GM12891 (cell line): ENCODE measurements around the gene DBH.

Experiments used
- DNase-seq: peaks from one replicate; pipeline ENCODE4 v3.0.0; 2011; ENCODE audit warnings: low spot score; ENCODE audit not compliant: insufficient read length
- FAIRE-seq: peaks from 2 replicates; lab custom pipeline; 2011; peaks lifted over from hg19 to GRCh38; lab: Jason Lieb, UNC
- PAX5 ChIP-seq: IDR thresholded peaks from 2 replicates; pipeline ENCODE4 v1.6.1; 2011; ENCODE audit warnings: low read length, moderate library complexity, mild to moderate bottlenecking; ENCODE audit not compliant: insufficient read depth, severe bottlenecking
- POLR2A ChIP-seq: IDR thresholded peaks from 2 replicates; pipeline ENCODE4 v1.6.1; 2011; ENCODE audit warnings: low read depth, low read length, control low read depth
- POLR2AphosphoS5 ChIP-seq: IDR thresholded peaks from 2 replicates; pipeline ENCODE4 v1.6.1; 2011; ENCODE audit warnings: low read depth, low read length, control low read depth
- POU2F2 ChIP-seq: IDR thresholded peaks from 2 replicates; pipeline ENCODE4 v1.6.1; 2011; ENCODE audit warnings: low read depth, mild to moderate bottlenecking, control low read depth, low read length, moderate library complexity
- SPI1 ChIP-seq: IDR thresholded peaks from 2 replicates; pipeline ENCODE4 v1.6.1; 2011; ENCODE audit warnings: low read depth, low read length, control low read depth
- TAF1 ChIP-seq: IDR thresholded peaks from 2 replicates; pipeline ENCODE4 v1.6.1; 2011; ENCODE audit warnings: low read depth, low read length, control low read depth

DBH gene

GRCh38 chr9:133593587-133594253 is 42.4 kb upstream of the DBH start:
- FAIRE-seq, result no peak
- TF ChIP-seq POU2F2 (no peak), POLR2AphosphoS5 (no peak)

DNA sequence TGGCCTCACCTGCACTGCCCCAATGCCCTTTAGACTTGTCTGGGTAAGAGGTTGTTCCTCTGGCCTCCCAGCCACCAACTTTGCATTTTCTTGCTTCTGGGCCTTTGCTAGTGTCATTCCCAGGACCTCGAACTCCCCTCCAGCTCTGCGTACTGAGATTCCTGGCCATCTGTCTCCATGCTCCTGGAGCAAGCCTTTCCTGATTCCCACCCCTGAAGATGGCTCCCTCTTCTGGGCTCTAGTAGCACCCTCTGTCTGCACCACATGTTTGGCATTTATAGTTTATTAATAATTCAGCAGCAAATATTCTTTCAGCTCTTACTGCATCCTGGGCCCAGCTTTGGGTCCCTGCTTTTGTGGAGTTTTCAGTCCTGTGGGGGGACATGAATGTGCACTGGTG is 41.9 kb upstream of the DBH start:
- DNase-seq (no peak), FAIRE-seq (no peak)
- no peak for TF ChIP-seq TAF1
- TF ChIP-seq SPI1, result no peak
- no peak for TF ChIP-seq POLR2AphosphoS5
- TF ChIP-seq PAX5, result no peak
- TF ChIP-seq POLR2A, result no peak
- no peak for TF ChIP-seq POU2F2

More at GRCh38 chr9:133593587-133594253, 42.4 kb upstream of the DBH start:
- DNase-seq, result no peak

GRCh38 chr9:133595910-133596309 is 40.3 kb upstream of the DBH start:
- TF ChIP-seq PAX5 (no peak), POLR2AphosphoS5 (no peak), POLR2A (no peak), POU2F2 (no peak)
- DNase-seq (no peak), FAIRE-seq (no peak)

DNA sequence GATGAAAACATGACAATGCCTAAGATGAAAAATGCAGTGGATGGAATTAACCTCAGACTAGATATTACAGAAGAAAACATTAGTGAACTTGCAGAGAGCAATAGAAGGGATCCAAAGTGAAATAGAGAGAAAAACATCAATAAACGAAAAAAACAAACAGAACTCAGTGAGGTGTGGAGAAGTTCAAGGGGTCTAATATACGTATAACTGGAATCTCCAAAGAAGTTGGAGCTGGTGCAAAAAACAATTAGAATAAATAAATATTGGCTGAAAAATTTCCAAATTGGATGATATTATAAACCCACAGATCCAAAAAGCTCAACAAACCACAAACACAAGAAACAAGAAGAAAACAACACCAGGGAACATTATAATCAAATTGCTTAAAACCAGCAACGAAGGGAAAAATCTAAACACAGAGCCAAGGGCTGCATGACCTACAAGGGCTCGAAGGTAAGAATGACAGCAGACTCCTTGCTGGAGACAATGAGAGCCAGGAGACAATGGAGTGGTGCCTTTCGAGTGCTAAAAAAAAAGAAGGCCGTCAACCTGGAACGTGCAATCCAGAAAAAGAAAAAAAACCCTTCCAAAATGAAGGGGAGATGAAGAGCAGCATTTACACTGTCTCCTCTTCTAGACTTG is 38.7 kb upstream of the DBH start:
- FAIRE-seq, result no peak

DNA sequence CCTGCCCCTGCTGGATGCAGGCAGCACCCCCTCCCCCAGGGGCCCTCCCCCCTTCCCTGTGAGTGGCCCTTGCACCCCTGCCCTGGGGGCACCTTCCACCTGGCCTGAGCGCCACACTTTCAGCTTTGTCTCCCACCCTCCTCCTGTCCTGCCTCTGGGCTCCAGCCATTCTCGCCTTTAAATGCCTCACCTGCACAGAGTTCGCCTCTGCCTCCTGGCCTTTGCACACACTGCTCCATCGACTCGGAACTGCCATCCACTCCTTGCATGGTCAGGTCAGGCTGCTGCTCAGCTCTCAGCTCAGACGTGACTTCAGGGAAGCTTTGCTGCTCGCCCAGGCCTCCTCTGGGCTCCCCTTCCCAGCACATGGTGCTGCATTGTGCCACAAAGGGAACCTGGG is 37.2 kb upstream of the DBH start:
- no peak for TF ChIP-seq POLR2AphosphoS5
- no peak for TF ChIP-seq PAX5
- TF ChIP-seq POU2F2, result no peak
- TF ChIP-seq POLR2A, result no peak
- no peak for TF ChIP-seq TAF1
- no peak for TF ChIP-seq SPI1
- FAIRE-seq (no peak), DNase-seq (no peak)

More for the DNA sequence above, 38.7 kb upstream of the DBH start:
- no peak for TF ChIP-seq SPI1
- TF ChIP-seq TAF1, result no peak
- TF ChIP-seq POLR2A, result no peak
- TF ChIP-seq PAX5, result no peak
- TF ChIP-seq POLR2AphosphoS5, result no peak
- TF ChIP-seq POU2F2, result no peak
- DNase-seq, result no peak

DNA sequence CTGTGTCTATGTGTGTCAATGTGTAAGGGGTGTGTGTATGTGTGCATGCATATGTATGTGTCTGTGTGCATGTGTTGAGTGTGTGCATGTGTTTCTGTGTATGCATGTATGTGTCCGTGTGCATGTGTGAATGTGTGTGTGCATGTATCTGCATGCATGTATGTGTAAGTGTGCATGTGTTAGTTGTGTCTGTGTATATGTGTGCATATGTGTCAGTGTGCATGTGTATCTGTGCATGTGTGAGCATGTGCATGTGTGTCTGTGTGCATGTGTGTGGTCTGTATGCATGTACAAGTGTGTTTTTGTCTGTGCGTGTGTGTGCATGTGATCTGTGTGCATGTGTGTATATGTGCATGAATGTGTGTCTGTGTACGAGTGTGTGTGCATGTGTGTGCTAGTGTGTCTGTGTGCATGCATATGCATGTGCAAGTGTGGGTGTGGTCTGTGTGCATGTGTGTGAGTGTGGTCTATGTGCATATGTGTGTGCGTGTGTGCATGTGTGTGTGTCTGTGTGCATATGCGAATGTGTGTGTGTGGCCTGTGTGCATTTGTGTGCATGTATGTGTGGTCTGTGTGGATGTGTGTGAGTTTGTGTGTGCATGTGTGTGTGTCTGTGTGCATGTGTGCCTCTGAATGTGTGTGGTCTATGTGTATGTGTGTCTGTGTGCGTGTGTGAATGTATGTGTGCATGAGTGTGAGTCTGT is 36.5 kb upstream of the DBH start:
- FAIRE-seq (peak; percentile 66), DNase-seq (no peak)
- TF ChIP-seq TAF1 (no peak), POLR2AphosphoS5 (no peak), SPI1 (no peak), POLR2A (no peak), POU2F2 (no peak)

DNA sequence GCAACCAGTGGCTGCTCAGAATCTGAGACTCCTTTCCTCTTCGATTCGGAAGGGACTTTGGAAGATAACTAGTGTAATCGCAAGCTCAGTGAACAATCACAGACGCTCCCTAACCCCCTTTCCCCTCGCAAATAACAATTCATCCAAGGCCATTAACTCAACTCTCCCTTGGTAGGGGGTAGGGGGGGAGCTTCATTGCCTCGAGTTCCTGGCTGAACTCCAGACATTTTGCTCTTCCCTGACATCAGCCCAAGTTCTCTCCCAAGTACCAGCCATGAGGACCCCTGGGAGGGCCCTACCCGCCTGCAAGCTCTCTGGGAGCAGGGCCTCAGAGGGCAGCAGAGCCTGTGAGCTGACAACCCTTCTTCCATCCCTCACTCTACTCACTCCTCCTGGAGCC is 35.4 kb upstream of the DBH start:
- no peak for DNase-seq
- FAIRE-seq, result no peak
- TF ChIP-seq SPI1, result no peak
- TF ChIP-seq PAX5, result no peak
- TF ChIP-seq POLR2A, result no peak
- TF ChIP-seq POU2F2, result no peak
- TF ChIP-seq POLR2AphosphoS5, result no peak
- TF ChIP-seq TAF1, result no peak

DNA sequence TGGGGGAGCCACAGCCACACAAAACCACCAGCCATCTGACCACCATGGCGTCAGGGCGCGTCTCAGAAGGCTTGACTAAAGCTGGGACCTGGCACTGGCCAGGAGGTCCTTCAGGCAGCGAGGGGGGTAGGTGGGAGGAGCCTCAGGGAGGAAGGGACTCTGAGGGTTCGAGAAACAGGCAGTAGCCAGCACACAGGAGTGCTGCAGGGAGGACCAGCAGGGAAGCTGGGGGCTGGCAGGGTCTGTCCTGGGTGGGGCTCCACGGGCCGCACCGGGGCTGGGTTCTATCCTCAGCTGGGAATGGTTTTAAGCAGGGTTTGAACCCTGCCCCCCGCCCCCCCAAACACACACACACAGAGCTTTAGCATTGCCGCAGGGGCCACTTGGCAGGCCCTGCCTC is 34.4 kb upstream of the DBH start:
- FAIRE-seq (no peak), DNase-seq (no peak)
- TF ChIP-seq POU2F2, result no peak
- TF ChIP-seq TAF1, result no peak
- no peak for TF ChIP-seq PAX5
- no peak for TF ChIP-seq POLR2AphosphoS5
- TF ChIP-seq POLR2A, result no peak
- no peak for TF ChIP-seq SPI1

DNA sequence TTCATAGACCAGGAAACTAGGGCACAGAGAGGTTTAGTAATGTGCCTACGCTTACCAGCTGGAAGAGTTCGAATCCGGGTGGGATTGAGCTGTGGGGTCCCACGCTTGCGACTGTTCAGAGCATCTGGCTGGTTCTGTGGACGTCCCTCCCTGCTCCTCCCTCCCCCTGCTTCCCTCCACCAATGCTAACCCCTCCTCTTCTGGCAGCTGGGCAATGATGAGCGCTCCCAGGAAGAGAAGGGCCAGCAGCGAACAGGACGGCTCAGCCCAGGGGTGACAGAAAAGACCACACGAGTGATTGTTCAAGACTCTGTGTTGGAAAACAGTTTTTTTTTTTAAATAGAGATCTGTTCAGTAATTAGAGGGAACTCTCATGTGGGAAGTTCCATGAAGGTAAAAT is 33.9 kb upstream of the DBH start:
- FAIRE-seq, result no peak
- no peak for DNase-seq
- TF ChIP-seq POLR2AphosphoS5 (no peak), SPI1 (no peak), TAF1 (no peak), PAX5 (no peak), POLR2A (no peak), POU2F2 (no peak)

GRCh38 chr9:133603135-133603927 is 32.8 kb upstream of the DBH start:
- FAIRE-seq, result no peak
- no peak for TF ChIP-seq SPI1
- no peak for TF ChIP-seq POLR2AphosphoS5
- TF ChIP-seq PAX5, result no peak
- no peak for TF ChIP-seq POLR2A
- TF ChIP-seq POU2F2, result no peak
- no peak for TF ChIP-seq TAF1
- DNase-seq, result no peak
